ENCODE results near the gene JAZF1.

DNA sequence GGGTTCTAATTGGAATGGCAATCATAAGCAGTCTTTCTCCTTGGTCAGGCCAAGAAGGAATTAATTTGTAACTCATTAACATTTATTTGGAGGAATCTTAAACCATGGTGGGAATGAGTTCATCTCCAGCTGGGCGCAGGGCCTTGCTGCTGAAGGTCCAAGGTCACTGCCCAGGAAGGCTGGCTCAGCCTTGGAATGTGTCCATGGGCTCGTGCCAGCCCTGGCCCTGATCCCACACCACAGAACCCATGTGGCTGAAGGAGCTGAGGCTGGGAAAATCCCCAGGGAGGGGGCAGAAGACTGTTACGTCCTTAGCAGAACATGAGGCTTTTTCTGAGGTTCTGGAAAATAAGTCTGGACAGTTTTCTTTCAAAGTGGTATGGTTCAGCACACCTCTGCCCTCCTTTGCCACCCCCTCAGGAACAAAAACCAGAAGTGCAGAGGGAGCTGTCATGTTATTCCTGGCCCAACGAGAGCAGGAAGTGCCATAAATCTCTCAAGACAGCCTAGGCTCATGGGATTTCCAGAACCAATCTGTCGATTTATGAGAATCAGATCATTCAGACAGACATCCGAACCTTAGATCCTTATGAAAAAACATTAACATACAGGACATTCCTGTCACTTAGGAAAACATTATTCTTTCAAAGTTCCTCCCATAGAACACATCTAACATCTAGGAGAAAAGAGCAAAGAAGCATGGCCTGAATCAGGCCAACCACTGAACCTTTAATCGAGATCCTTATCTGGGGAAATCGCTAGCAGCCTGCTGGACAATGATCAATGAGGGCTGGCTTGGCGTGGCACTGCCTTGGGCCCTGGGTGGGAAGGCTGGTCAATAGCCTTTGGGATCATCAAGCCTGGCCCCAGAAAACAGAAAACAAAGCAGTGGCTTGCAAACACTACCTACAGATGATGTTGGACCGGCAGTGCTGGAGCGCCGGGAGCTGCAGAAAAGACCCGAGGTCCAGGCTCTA lies 306.3 kb downstream of the JAZF1 start:
- TF ChIP-seq, protein P1, sequence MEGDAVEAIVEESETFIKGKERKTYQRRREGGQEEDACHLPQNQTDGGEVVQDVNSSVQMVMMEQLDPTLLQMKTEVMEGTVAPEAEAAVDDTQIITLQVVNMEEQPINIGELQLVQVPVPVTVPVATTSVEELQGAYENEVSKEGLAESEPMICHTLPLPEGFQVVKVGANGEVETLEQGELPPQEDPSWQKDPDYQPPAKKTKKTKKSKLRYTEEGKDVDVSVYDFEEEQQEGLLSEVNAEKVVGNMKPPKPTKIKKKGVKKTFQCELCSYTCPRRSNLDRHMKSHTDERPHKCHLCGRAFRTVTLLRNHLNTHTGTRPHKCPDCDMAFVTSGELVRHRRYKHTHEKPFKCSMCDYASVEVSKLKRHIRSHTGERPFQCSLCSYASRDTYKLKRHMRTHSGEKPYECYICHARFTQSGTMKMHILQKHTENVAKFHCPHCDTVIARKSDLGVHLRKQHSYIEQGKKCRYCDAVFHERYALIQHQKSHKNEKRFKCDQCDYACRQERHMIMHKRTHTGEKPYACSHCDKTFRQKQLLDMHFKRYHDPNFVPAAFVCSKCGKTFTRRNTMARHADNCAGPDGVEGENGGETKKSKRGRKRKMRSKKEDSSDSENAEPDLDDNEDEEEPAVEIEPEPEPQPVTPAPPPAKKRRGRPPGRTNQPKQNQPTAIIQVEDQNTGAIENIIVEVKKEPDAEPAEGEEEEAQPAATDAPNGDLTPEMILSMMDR (IDR thresholded peaks at IDR 0.05) = no peak
- TF ChIP-seq POLR2A (IDR thresholded peaks at IDR 0.05) = no peak
